SK-N-DZ (cell line): ENCODE results near the gene EVL.

ENCODE experiments used
- DNase-seq: peaks from one replicate; pipeline ENCODE4 v3.0.0-alpha.2; 2015; ENCODE audit warnings: low spot score

Gene EVL

DNA sequence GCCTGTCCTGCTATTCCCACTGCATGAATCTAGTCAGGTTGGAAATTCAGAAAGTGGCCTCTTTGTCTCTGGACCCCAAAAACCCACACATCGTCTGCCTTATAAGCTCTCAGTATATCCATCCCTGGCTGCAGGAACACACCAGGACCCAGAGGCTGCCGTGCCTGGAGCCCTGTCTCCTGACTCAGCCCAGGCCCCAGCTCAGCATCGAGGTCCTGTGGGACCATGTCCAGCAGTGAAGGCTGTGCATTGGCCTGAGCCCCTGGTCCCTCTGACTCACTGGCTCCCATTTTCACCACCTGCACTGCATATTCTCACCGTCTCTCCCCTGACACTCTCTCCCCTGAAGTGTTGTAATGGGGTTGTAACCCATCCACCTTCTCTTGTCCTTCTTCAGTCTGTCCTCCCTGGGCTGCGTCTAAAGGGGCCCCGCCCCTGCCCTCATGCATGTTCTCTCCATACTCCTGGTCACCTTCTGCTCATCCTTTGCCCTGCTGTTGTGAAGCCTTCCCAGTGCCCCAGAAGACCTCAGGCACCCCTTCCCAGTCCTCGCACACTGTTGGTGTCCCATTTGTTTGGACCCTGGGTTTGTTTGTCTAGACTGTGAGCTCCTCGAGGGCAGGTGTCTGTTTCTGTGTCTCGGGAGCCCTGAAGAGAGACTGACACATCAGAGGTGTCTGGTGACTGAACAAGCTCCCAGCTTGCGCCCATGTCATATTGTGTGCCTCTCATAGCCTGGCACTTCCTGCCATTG lies 43.8 kb downstream of the EVL start:
- DNase-seq = no peak

DNA sequence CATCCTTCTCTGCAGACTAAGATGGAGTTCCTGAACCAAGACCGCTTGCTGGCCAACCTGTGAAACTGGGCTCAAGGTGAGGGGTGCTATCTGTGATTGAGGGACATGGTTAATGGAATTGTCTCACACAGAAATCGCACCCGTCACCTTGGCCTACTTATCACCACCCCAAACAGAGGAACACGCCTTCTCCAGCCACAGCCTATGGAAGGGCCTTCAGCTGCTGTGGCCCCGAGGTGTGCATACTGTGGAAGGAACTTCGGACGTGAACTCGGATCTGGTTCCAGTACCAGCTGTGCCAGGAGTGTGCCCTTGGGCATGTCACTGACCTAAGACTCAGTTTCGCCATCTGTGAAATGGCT lies 44.4 kb downstream of the EVL start:
- DNase-seq = no peak

DNA sequence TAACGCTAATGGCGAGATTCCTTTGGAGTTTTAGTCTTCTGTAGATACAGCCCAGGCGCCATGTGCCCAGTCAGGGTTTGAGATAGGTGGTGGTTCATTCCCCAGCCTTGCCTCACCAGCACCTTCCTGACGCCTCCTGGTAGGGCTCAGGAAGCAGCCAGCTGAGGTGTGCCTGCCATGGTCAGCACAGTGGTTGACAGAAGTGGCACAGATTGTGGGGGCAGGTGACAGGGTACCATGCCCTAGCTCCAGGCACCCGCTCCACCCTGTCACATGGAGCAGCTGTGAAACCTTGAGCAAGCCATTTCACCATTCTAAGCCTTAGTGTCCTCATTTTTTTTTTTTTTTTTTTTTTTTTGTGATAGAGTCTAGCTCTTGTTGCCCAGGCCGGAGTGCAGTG lies 45.6 kb downstream of the EVL start:
- DNase-seq = no peak

DNA sequence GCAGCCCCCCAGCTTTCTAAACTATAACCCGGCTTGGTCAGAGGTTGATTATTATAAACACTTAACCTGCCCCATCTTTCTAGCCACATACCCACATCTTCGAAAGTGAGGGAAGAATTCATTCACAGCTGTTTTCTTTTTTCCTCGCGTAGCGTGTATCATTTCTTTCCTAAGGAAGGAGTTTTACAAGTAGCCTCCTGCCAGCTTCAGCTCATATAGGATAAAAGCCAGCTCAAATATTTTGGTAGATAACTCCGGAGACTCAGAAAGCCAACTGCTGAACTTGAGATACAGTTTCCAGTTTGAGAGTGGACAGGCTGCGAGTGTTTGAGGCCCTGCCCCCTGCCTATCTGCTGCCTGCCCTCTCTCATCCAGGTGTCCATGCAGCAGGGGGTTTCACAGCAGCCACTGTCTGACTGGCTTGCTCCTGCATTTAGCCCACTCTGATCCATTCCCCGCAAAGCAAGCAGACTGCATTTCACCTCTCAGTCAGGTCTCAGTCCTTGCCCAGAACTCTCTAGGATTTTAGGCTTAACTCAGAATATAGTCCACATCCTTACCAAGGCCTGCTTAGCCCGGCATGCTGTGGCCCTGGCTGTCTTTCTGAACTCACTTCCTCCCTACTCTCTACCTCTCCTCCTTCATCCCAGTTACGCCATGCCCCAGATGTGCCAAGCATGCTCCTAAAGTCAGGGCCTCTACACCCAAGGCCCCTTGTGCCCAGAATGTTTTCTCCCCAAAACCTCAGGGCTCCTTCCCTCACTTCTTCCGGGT lies 46.9 kb downstream of the EVL start:
- no peak for DNase-seq

DNA sequence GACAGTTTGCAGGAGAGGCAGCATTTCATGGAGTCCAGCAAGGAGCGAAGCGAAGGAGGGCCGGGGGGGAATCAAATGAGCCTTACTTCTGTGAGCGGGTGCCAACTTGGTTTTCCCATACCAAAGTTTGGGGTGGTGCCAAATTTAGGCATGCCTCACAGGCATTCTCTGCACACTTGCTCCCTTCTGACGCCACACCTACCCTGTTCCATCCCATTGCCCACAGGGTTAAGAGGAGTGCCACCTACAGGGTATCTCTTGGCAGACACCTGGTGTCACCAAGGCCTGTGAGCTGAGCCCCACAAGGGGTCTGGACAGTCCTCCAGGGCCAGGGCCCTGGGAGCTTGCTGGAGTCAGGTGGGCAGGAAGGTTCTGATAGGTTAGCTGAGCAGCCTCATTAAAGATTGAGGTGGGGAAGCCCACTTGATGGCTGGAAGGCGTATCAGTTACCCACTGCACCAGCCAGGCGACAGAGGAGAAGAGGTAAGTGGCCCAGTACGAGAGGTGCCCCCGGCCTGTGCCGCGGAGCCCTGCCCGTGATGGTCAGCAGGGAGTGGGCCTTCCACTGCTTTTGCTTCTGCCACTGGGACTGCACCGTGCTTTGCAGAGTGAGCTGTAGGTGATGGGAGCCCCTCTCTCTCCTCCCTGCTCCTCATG lies 49.0 kb downstream of the EVL start:
- DNase-seq = no peak

DNA sequence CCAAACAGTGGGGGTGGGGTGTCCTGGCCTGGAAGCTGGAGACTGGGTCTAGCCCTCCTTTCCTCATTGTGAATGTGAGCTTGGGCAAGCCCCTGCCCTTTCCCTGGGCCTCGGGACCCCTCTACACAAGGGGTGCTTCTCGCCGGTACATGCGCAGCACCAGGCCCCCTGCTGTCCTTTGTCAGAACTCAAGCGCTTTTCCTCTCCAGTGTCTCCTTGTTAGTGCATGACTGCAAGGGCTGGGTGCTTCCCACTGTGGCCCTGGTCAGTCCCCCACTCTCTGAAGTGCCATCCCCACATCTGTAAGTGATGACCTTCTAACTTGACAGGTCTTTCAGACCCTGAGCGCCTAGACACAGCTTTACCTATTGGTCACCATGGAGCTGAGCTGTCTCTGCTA lies 50.0 kb downstream of the EVL start:
- no peak for DNase-seq

DNA sequence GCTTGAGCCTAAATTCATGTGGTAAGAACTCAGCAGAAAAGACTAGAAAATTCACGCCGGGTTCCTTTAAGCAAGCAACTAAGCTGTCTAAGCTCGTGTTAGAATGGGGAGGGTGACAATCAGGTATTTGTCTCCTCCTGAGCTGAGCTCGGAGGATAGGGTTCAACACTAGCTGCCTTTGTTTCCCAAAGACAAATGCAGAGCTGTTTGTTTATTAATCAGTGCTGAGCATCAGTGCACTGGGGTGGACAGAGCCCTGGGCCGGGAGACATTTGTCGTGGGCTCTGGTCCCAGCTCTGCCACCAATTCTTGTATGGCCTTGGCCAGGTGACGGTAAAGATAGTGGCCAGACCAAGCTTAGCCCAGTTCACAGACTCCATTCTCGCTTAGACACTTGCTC lies 50.5 kb downstream of the EVL start:
- no peak for DNase-seq

DNA sequence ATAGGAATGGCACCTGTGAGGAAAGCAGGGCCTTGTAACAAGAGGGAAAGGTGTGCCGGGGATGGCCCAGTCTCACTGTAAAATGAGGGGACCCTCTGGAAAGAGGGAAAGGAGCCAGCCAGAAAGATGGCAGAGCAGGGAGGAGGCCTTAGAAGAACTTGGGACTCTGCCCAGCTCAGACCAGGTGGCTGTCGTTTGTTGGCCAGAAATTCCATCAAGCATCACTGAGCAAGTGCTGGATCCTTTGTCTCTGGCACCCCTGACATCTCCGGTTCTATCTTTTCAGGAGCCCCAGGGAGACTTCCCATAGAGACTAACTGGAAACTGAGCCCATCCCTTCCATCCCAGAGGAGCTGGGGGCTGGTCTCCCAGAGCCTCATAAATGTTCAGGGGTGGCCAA lies 50.9 kb downstream of the EVL start:
- DNase-seq = no peak

DNA sequence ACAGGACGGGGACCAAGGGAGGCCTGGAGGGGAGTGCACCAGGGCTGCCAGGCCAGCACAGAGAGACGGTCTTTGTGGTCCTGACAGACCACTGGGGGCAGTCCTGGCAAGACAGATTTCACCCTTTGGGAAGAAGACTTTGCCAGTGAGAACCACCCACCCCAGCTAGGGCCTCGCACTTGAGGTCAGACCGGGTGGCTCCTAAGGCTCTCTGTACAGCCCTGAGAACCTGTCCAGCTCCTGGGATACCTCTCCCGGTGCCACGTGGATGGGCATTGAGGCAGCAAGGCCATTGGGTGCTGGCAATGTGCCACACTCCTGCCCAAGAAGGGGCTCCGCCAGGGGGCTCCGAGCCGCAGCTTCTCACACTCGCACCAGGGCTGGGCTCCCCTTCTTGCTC lies 51.8 kb downstream of the EVL start:
- DNase-seq = no peak

DNA sequence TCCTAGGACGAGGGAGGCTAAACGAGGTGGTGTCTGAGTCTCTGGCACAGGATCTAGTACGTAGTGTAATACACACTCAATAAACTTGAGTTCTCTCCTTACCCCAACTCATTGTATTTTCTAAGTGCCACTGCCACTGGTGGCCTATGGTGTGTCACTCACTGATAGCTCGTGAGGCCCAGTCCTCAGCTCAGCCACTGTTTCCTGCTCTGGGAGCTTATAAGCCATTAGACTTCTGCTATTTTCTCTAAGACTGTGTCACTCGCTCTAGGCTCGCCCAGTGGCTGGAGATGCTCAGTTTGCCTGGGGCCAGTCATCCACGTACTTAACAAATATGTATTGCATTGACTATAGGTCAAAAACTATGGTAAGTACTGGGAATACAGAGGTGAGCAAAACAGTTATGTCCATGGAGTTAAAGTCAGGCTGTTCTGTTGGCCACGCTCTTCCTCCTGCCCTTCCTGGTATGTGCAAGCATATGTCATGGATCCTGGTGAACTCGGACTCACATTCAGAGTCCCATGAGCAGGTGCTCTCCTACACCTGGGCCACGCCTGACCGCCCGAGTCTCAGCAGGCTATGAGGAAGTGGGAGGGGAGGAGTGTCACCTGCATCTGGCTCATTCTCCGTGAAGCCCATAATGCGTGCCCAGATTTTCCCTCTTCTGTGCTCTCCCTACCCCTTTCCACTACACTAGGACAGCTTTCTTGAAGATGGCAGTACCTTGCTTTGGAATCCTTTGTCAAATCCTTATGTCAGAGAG lies 52.6 kb downstream of the EVL start:
- DNase-seq = no peak

DNA sequence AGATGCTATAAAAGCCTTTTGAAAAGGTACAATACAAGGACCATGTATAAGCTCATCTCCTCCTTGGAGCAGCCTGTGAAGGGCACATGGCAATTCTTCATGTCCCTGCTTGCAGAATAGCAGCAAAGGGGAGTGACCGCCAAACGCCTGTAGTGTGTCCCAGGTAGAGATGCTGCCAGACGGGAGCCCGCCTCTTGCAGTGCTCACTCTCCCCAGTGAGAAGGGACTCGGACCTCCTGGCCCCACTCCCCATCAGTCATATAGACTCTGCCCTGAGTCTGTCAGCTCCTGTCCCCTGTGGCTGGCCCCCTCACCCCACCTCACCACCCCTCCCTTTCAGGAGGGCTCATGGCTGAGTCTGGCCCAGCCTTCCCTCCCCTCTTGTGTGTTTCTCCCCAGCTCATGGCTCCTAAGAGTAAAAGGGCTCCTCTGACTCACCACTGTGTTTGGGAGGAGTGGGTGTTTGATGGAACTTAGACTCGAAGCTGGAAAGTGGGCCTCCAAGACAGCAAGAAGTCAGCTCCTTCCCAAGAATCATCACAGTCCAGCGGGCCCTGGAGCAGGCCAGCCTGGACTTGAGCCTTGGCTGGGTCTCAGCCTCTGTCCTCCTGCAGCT lies 53.3 kb downstream of the EVL start:
- no peak for DNase-seq

DNA sequence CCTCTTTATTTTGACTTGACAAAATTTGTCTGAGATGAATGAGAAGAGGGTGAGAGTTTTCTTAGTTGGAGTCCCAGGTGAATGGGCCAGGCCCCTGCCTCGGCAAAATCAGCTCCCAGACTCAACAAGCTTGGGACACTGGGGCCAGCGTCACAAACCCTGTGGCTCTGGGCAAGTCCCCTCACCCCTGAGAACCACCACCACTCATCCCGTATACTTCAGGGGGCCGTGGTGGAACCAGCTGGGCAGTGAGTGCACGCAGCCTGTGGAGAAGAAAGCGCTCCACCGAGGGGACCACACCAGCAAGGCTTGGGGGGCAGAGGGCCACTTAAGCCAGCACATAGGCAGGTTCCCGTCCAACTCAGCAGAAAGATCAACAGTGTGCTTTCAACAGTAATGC lies 54.0 kb downstream of the EVL start:
- no peak for DNase-seq

DNA sequence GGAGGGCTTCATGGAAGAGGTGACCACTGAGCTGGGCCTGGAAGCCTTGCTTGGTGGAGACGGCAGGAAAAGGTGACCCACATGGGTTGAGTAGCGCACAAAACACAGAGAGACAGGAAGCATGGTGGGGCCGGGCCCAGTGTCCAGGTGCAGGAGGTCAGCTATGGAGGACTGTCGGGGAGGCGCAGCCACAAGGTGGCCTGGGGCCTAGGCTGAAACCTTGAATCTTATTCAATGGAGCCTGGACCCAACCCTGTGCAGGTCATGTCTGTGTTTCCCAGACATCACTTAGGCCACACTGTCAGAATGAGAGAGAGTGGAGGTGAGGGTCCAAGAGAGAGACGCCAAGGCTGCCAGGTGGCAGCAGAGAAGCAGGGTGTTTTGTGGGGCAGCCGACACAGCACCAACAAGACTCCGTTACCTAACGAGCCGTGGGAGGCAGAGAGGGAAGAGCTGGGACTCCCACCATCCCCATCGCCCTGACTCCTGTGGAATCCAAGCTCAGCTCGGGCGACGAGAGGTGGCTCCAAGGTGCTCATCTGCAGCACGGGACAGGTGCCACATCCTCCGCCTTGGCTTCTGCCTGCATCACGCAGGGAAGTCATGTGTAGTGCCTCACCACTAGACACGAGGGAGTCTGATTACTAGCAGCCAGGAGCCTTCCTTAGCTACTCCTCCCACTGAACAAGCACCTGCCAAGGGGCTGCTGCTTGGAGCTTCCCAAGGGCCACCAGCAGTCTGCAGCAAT lies 55.5 kb downstream of the EVL start:
- no peak for DNase-seq

DNA sequence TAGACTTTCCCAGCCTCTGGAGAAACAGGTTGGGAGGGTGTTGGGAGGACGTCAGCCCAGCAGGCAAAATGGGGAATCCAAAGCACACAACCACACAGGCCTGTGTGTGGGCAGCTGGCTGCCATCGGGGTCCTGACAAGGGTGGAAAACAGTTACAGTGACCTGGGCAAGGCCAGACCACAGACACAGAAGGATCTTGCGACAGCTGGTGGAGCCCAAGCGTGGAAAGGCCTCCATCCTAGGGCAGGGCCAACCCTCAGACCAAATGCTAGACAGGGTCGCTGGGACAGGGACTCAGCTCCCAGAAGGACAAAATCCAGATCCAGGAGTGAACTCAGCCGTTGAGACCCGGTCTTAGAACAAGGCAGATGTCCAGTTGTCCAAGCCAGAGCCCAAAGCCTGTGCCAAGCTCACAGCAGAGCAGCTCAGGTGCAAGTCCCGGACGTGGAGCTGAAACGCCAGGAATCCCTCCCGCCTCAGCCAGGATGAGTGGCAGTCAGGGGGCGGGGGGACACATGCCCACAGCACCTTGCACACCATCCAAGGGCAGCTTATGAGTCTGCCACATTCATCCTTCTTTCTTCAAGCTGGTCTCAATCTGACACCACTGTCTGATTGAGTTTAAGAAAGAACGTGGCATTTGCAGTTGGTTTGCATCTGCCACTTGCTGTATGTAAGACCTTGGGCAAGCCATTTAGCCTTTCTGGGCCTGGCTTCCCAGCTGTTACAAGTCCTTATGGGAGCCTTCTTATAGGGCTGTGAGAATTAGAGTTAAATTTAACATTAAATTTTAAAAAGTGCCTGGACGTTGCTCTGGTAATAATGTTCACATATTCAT lies 56.6 kb downstream of the EVL start:
- no peak for DNase-seq

DNA sequence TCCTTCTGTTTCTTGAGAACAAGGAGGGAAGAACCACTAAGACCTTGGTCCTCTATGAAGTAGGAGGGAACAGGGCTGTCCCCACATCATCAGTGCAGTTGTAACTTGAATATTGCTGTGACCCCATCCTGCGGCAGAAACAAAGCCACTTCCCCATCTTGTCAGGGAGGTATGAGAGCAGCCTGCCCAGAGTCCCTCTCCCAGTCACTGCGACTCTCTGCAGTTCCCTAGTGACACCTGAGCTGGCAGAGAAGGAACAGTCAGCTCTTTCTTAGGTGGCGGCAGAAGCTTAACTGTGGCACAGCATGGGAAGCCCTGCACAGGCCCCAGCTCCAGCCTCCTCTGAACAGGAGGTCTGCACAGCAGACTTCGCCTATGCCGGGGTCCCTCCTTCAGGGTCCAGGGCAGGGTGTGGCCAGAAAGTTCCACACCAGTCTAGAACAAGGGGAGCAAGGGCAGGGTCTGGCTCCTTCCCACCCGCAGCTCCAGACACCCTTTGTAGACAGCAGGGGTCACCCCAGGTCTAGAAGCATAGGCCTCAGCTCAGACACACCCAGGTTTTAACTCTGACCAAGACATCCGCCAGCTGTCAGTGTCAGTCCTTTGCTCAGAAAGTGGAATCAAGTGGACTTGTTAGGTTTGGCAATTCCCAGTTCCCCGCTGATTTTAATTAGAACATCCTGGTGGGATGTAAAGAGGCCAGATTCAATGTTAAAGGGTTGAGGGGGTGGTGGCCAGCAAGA lies 57.4 kb downstream of the EVL start:
- no peak for DNase-seq

DNA sequence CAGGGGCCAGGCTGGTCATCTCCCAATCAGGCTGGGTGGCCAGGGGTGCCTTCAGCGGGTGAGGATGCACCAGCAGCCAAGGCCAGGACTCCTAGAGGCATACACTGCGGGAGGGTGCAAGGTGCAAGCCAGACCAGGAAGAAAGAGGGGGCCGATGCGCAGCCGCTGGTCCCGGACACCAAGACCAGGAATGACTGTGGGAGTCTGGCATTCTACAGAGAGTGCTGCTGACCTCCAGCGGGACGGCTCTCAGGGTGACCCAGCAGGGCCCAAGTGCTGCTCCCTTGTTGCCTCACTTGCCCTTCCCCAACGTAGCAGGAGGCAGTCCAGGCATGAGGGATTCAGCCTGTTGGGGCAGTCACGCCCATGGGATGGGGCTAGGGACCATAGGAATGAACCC lies 58.4 kb downstream of the EVL start:
- no peak for DNase-seq

DNA sequence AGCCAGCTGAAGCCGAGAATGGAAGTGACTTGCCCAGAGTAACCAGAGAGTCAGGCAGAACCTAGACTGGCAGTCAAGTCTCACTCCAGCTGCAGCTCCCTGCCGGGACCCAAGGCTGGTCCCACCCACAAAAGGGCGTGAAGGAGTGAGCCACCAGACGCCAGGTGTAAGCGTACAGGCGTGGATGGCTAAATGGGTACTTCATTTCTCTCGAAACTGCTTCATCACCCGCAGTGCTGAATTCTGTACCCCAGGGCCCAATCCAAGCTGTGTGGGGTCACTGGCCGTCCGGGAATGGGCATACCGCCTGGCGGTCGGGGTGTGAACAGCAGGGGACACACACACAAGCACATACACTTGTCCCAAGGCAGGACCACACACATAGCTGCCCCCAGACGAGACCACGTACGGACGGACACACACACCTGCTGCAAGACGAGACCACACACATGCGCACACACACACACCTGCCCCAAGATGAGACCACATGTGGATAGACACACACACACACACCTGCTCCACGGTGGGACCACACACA lies 59.4 kb downstream of the EVL start:
- DNase-seq = no peak

DNA sequence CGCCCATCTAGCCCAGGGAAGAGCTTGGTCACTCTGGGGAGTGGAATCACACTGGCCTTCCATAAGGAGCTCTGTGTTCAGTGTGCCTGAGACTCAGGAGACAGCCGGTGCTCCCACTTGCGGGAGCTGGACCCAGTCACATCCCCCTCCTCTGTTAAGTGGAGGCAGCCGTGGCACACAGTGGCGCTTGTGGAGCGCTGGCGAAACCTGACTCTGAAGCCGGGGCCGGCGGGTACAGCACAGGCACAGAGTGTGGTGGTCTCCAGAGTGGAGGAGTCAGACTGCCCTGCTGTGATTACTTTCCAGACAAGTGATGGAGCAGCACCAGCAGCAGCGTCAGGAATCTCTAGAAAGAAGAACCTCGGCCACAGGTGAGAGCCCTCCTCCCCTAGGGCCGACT lies 61.2 kb downstream of the EVL start:
- no peak for DNase-seq

DNA sequence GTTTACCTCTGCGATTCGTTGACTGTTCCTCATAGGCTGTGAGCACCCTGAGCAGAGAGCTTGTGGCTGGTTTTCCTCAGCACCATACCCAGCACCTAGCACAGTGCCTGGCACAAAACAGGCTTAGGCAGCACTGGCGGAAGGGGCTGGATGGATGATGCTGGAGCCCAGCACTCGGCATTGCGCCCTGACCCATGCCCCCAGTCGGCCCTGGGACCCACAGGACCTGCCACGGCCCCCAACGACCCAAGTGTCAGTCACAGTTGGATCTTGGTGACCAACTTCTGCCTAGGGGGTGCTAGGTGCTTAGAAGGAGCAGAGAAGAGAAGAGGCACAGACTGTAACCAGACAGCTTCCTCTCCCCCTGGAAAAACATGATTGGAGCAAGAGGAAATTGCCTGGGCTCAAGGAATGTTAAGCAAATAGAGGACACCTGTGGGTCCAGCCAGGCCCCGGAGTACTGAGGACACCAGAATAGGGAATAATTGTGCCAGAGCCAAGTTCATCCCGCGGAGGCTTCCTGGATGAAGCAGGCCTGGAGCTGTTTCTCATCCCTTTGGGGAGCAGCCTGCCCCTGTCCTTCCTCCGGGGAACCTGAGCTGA lies 62.7 kb downstream of the EVL start:
- DNase-seq = no peak
